ENCODE data around the gene PMM2.
A peak's percentile ranks its signal among the peaks of the same experiment; 100 is the strongest.

Gene PMM2

GRCh38 chr16:8858994-8859912, 61.6 kb downstream of the PMM2 start:
- H3K4me3 ChIP-seq (ENCODE audit: low read length) = no peak overlapping the region
- no peak for TF ChIP-seq CTCF (conservative IDR thresholded peaks at IDR 0.05; ENCODE audit: low read length)
- no peak for DNase-seq (ENCODE audit: low read depth)

GRCh38 chr16:8859913-8860881, 62.6 kb downstream of the PMM2 start:
- peak; percentile 71 for DNase-seq (ENCODE audit: low read depth)
- TF ChIP-seq CTCF (conservative IDR thresholded peaks at IDR 0.05; ENCODE audit: low read length) = no peak
- no peak overlapping the region for H3K4me3 ChIP-seq (ENCODE audit: low read length)

- DNase-seq (ENCODE audit: low read depth) = no peak
- no peak for TF ChIP-seq CTCF (conservative IDR thresholded peaks at IDR 0.05; ENCODE audit: low read length)
- H3K4me3 ChIP-seq (ENCODE audit: low read length) = no peak overlapping the region
These were observed 64.1 kb downstream of the PMM2 start for GRCh38 chr16:8861563-8862308.

- H3K4me3 ChIP-seq (ENCODE audit: low read length) = no peak overlapping the region
- no peak for DNase-seq (ENCODE audit: low read depth)
- TF ChIP-seq CTCF (conservative IDR thresholded peaks at IDR 0.05; ENCODE audit: low read length) = no peak
These were observed 64.9 kb downstream of the PMM2 start for GRCh38 chr16:8862309-8863130.

- no peak overlapping the region for H3K4me3 ChIP-seq (ENCODE audit: low read length)
- DNase-seq (ENCODE audit: low read depth) = no peak
- TF ChIP-seq CTCF (conservative IDR thresholded peaks at IDR 0.05; ENCODE audit: low read length) = 0 out of 2 replicates have a peak, but pooled peaks have one; percentile 16
These were observed 66.2 kb downstream of the PMM2 start for GRCh38 chr16:8863594-8864424.

All from AG10803 (cell line).